Posterior vena cava (tissue), 2 donors: ENCODE results near the gene CHTOP. TPM values are rescaled to one million over a fixed set of nuclear protein-coding genes. Genes with fewer than 3 reads are reported as not detected.
"Not testable (repeated sequence)": the region's sequence is repeated elsewhere in the genome, so short reads cannot be mapped to it uniquely, and the experiment has no call there.

Experiments used
- DNase-seq: peaks from one replicate; pipeline ENCODE4 v3.0.0-alpha.2; 2020; ENCODE audit warnings: low spot score
- intact Hi-C, 2 donors: fragments of 100-400 bp; cut with DNase I; formaldehyde crosslinking; loops; one replicate each; pipeline versions ENCODE4 v1.14.1 to v1.14.2; 2022 to 2023
- long read RNA-seq, 2 donors: library from polyadenylated mRNA; unstranded; transcript quantifications; one replicate each; pipeline ENCODE4 v2.0.0, GENCODE V29; 2020 to 2021
- total RNA-seq, 2 donors: library from RNA; stranded (reverse); fragmentation: NEBNext Ultra II Directional; extraction: Animal tissue kit (Norgen Biotek cat#: 25700); gene quantifications; one replicate each; pipeline ENCODE4 v1.2.1, GENCODE V29; 2021
- donor health status: DM: yes; HTN: yes; CAD: no.
- donor health status: DM: yes; HTN: yes; CAD: no.

Gene CHTOP, protein sequence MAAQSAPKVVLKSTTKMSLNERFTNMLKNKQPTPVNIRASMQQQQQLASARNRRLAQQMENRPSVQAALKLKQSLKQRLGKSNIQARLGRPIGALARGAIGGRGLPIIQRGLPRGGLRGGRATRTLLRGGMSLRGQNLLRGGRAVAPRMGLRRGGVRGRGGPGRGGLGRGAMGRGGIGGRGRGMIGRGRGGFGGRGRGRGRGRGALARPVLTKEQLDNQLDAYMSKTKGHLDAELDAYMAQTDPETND
- 10 to 100 TPM; 44.5 to 47.3 TPM for total RNA-seq
- long read RNA-seq, donor 1, transcript CHTOP-204 (6 exons, 2,096 nt): minor isoform, 6 of 23 reads
- long read RNA-seq, donor 1, transcript CHTOP-203 (6 exons, 2,165 nt): major isoform, 11 of 23 reads
- long read RNA-seq, donor 1, partial matches to known transcripts: 4 of 23 reads
- long read RNA-seq, donor 1, other reads (novel, unspliced or antisense): 1 of 23 reads
- long read RNA-seq, donor 2, transcript CHTOP-204 (6 exons, 2,096 nt): minor isoform, 47 of 123 reads
- long read RNA-seq, donor 2, transcript CHTOP-203 (6 exons, 2,165 nt): major isoform, 55 of 123 reads
- long read RNA-seq, donor 2, partial matches to known transcripts: 6 of 123 reads
- long read RNA-seq, donor 2, other reads (novel, unspliced or antisense): 9 of 123 reads

DNA sequence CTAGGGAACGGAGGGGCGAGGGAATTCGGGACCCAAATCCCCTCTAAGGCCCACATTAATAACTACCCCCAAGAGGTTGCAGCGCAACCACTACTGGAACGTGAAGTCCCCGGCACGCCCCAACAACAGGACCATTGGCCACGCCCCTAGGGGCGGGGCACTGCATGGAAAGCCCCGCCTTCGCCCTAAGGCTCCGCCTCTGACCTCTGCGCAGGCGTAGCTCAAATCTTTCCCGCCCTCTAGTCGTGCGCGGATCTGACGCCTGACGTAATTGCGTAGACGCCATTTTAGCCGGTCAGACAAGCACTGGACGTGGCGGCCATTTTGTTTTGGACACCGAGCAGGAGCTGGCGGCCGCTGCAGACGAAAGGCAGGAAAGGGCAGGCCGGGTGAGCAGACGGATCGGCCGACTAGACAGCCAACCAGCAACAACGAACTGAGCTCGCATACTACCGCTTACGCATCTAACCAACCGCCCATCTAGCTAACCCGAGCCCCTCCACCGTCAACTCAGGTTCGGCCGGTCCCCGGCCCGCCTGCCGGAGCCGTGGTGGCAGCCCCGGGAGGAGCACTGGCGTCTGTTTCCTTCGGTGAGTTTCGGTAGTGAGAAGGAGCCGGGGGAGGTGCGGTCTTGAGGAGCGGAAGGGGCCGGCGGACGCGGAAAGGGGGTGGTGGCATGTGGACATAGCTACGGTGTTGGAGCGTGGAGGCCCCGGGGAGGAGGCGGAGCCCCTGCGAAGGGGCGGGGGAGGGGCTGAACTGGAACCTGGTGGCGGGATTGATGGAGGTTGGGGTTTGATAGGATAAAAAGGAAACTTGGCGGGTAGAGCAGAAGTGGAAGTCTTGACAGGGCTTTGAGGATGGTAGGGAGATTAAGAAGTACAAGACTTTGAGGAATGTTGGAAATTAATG, at the start of gene CHTOP:
Gene CHTOP, plus strand, starts transcription at position 313 of the 912 bp plus-strand sequence. CDS start 2,523 bp downstream, outside the sequence.
- peak; percentile 99 for DNase-seq
- intact Hi-C loops: no loop called here

DNA sequence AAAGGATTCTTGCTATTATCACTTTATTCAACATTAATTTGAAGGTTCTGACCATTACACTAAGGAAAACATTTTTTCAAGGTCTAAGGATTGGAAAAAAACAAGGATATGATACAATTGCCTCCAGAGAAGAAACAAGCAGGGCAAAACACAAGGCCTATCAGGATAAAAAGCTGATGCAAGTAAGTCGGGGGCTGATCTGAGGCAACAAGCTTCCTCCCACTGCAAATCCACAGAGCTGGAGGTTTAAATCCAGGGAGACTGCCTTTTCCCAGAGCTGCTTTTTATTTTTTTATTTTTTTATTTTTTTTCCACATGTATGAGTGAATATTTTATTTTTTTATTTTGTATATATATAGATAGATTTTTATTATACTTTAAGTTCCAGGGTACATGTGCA, 48.9 kb upstream of the CHTOP start:
- DNase-seq: no peak
- intact Hi-C loops: no loop called here

DNA sequence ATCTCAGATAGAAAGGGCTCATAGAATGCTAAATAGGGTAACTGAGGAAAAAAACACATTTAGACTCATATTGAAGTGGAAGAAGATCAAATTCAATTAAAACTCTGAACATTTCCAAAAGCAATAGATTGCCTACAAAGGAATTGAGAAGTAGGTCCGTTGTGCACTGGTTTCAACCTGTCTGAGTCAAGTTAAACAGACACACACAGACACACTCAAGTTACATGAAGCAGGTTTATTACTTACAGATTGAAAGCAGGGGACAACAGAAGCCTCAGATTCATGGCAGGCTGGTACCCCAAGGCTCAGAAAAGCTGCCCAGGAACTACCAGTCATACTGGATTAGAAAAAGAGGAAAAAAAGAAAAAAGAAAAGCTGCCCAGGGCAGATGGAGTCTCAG, 47.5 kb upstream of the CHTOP start:
- intact Hi-C loops: no loop called here
- peak; percentile 29 for DNase-seq

DNA sequence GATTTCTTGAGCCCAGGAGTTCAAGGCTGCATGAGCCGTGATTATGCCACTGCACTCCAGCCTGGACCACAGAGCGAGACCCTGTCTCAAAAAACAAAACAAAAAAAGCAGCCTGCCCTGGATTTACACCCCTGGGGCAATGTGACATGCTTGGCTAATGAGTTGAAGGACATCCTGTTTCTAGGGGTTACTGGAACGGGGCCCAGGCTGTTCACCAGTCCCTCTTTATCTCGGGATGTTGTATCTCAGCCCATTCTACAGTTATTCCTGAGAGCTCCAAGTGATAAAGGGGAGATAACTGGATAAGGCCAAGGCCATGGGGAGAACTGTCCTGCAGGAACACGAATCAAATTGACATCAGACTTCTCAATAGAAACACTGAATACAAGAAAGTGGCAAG, 46.6 kb upstream of the CHTOP start:
- peak; percentile 5 for DNase-seq
- intact Hi-C loops: no loop called here

GRCh38 chr1:153588033-153588432, 45.8 kb upstream of the CHTOP start:
- intact Hi-C loops: not testable (repeated sequence)
- DNase-seq: peak; percentile 32

GRCh38 chr1:153588482-153588881, 45.4 kb upstream of the CHTOP start:
- intact Hi-C loops: no loop called here
- DNase-seq: no peak

GRCh38 chr1:153592748-153593147, 41.1 kb upstream of the CHTOP start:
- intact Hi-C loops: no loop called here
- no peak for DNase-seq

- intact Hi-C loops: no loop called here
Measured at GRCh38 chr1:153597206-153597605, 36.7 kb upstream of the CHTOP start.

GRCh38 chr1:153598309-153599172, 35.3 kb upstream of the CHTOP start:
- peak; percentile 55 for DNase-seq
- intact Hi-C loops: no loop called here

More at GRCh38 chr1:153597206-153597605, 36.7 kb upstream of the CHTOP start:
- DNase-seq: peak; percentile 34

DNA sequence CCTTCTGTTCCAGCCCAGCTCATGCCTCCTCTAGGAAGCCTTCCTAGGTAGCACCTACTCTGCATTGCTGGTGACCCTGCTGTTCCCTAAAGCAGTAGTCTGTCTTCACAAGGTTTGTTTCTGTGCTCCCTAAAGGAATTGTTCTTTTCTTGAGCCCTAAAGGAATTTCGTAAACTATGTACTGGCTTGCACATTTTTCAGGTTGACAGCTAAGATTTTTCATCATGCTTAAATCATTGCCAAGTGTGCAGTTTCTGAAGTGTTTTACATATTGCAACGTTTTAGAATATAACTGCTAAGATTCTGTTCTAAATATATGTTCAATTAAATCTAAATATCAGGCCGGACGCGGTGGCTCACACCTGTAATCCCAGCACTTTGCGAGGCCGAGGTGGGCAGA, 34.0 kb upstream of the CHTOP start:
- intact Hi-C loops: no loop called here
- DNase-seq: no peak

DNA sequence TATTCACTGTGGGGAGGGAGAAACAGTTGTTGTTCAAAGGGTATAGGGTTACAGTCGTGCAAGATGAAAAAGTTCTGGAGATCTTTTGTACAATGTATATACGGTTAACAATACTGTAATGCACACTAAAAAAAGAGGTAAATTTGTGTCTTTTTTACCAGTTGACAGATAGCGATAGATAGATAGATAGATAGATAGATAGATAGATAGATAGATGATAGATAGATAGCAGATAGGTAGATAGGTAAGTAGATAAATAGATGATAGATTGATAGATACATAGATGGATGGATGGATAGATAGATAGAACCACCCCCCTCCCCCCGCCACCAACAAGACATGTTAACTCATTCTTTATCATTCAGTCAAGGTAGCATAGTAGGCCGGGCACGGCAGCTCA, 31.1 kb upstream of the CHTOP start:
- no peak for DNase-seq
- intact Hi-C loops: no loop called here

DNA sequence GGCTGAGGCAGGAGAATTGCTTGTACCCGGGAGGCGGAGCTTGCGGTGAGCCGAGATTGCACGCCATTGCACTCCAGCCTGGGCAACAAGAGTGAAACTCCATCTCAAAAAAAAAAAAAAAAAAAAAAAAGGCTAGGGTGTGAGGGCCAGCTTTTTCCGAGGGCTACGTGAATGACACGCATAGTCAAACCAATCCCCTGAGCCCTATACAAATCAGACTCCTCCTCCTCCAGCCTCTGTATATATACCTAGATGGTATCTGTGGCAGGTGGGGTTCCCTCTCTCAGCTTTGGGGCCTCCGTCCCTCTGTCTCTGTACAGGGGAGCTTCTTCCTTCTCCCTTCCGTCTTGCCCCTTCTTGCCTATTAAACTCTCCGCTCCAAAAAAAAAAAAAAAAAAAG, 27.7 kb upstream of the CHTOP start:
- no peak for DNase-seq
- intact Hi-C loops: no loop called here

GRCh38 chr1:153607381-153607780, 26.5 kb upstream of the CHTOP start:
- intact Hi-C loops: no loop called here
- no peak for DNase-seq

GRCh38 chr1:153608089-153608682, 25.7 kb upstream of the CHTOP start:
- DNase-seq: no peak
- intact Hi-C loops: no loop called here

- peak; percentile 90 for DNase-seq
- intact Hi-C loops: no loop called here
Measured at GRCh38 chr1:153608742-153609584, 24.9 kb upstream of the CHTOP start.

DNA sequence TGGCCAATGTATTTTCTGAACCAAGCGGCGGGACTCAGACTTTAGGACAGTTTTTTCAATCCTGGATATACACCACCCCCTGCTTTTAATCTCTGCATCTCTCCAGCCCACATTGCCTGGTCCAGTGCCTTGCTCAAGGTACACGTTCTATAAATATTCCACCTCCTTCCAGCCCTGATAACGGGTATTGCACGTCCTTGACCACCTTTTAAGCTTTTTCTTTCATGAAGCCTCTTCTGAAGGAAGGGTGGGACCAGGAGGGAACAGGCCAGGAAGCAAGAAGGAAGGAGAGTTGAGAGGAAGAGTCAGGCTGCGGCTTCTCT, 24.3 kb upstream of the CHTOP start:
- intact Hi-C loops: no loop called here
- no peak for DNase-seq

GRCh38 chr1:153610334-153610733, 23.5 kb upstream of the CHTOP start:
- intact Hi-C loops: loop anchor here in 1 of 2 donors (5.0 kb wide), 1 partner anchor 1778 kb away; the partner anchor contains the start of gene RORC
- no peak for DNase-seq
